Measurements from ENCODE around the gene OR56B1.
A peak's percentile ranks its signal among the peaks of the same experiment; 100 is the strongest.
"Not testable (repeated sequence)": the region's sequence is repeated elsewhere in the genome, so short reads cannot be mapped to it uniquely, and the experiment has no call there.

OR56B1 gene

GRCh38 chr11:5736396-5736795, at the start of gene OR56B1:
OR56B1 (plus strand) TSS chr11:5736448; CDS start chr11:5736517, 69 bp downstream.
- in situ Hi-C loops (cut with HindIII; ENCODE audit: low pct_ligation_motif_present, low pct_unique_long_range_greater_than_20kb, low sequenced_read_pairs): no loop called here
- DNase-seq: no peak

- DNase-seq: no peak
- in situ Hi-C loops (cut with HindIII; ENCODE audit: low pct_ligation_motif_present, low pct_unique_long_range_greater_than_20kb, low sequenced_read_pairs): no loop called here
Measured at GRCh38 chr11:5688482-5688881, 47.8 kb upstream of the OR56B1 start.

GRCh38 chr11:5689551-5689983, 46.7 kb upstream of the OR56B1 start, which contains the start of gene TRIM22:
TRIM22 (plus strand) TSS chr11:5689790; CDS start chr11:5696233, 6,443 bp downstream.
- peak; percentile 52 for DNase-seq
- in situ Hi-C loops (cut with HindIII; ENCODE audit: low pct_ligation_motif_present, low pct_unique_long_range_greater_than_20kb, low sequenced_read_pairs): no loop called here

GRCh38 chr11:5690216-5690615, 46.0 kb upstream of the OR56B1 start:
- in situ Hi-C loops (cut with HindIII; ENCODE audit: low pct_ligation_motif_present, low pct_unique_long_range_greater_than_20kb, low sequenced_read_pairs): no loop called here

GRCh38 chr11:5690736-5691135, 45.5 kb upstream of the OR56B1 start:
- DNase-seq: peak; percentile 31
- in situ Hi-C loops (cut with HindIII; ENCODE audit: low pct_ligation_motif_present, low pct_unique_long_range_greater_than_20kb, low sequenced_read_pairs): no loop called here

More at GRCh38 chr11:5690216-5690615, 46.0 kb upstream of the OR56B1 start:
- peak; percentile 44 for DNase-seq

GRCh38 chr11:5691238-5691963, 44.8 kb upstream of the OR56B1 start:
- DNase-seq; in situ Hi-C loops (cut with HindIII; ENCODE audit: low pct_ligation_motif_present, low pct_unique_long_range_greater_than_20kb, low sequenced_read_pairs): not testable (repeated sequence)

GRCh38 chr11:5691964-5692361, 44.3 kb upstream of the OR56B1 start:
- in situ Hi-C loops (cut with HindIII; ENCODE audit: low pct_ligation_motif_present, low pct_unique_long_range_greater_than_20kb, low sequenced_read_pairs): no loop called here
- no peak for DNase-seq

- no peak for DNase-seq
- in situ Hi-C loops (cut with HindIII; ENCODE audit: low pct_ligation_motif_present, low pct_unique_long_range_greater_than_20kb, low sequenced_read_pairs): no loop called here
Measured at GRCh38 chr11:5694642-5695041, 41.6 kb upstream of the OR56B1 start.

GRCh38 chr11:5695580-5695979, 40.7 kb upstream of the OR56B1 start:
- in situ Hi-C loops (cut with HindIII; ENCODE audit: low pct_ligation_motif_present, low pct_unique_long_range_greater_than_20kb, low sequenced_read_pairs): no loop called here
- DNase-seq: no peak

GRCh38 chr11:5696210-5696609, 40.0 kb upstream of the OR56B1 start:
- in situ Hi-C loops (cut with HindIII; ENCODE audit: low pct_ligation_motif_present, low pct_unique_long_range_greater_than_20kb, low sequenced_read_pairs): no loop called here
- no peak for DNase-seq

GRCh38 chr11:5698281-5698680, 38.0 kb upstream of the OR56B1 start:
- in situ Hi-C loops (cut with HindIII; ENCODE audit: low pct_ligation_motif_present, low pct_unique_long_range_greater_than_20kb, low sequenced_read_pairs): no loop called here
- DNase-seq: no peak

- in situ Hi-C loops (cut with HindIII; ENCODE audit: low pct_ligation_motif_present, low pct_unique_long_range_greater_than_20kb, low sequenced_read_pairs): no loop called here
- DNase-seq: no peak
Measured at GRCh38 chr11:5700421-5701054, 35.7 kb upstream of the OR56B1 start.

- DNase-seq: no peak
- in situ Hi-C loops (cut with HindIII; ENCODE audit: low pct_ligation_motif_present, low pct_unique_long_range_greater_than_20kb, low sequenced_read_pairs): no loop called here
Measured at GRCh38 chr11:5701055-5701577, 35.1 kb upstream of the OR56B1 start.

- DNase-seq: no peak
- in situ Hi-C loops (cut with HindIII; ENCODE audit: low pct_ligation_motif_present, low pct_unique_long_range_greater_than_20kb, low sequenced_read_pairs): no loop called here
Measured at GRCh38 chr11:5703741-5704536, 32.3 kb upstream of the OR56B1 start.

- DNase-seq: no peak
- in situ Hi-C loops (cut with HindIII; ENCODE audit: low pct_ligation_motif_present, low pct_unique_long_range_greater_than_20kb, low sequenced_read_pairs): no loop called here
Measured at GRCh38 chr11:5705688-5706087, 30.6 kb upstream of the OR56B1 start.

- DNase-seq: peak; percentile 28
Measured at GRCh38 chr11:5712507-5712906, 23.7 kb upstream of the OR56B1 start.

GRCh38 chr11:5713695-5714094, 22.6 kb upstream of the OR56B1 start:
- no peak for DNase-seq
- in situ Hi-C loops (cut with HindIII; ENCODE audit: low pct_ligation_motif_present, low pct_unique_long_range_greater_than_20kb, low sequenced_read_pairs): no loop called here

More at GRCh38 chr11:5712507-5712906, 23.7 kb upstream of the OR56B1 start:
- in situ Hi-C loops (cut with HindIII; ENCODE audit: low pct_ligation_motif_present, low pct_unique_long_range_greater_than_20kb, low sequenced_read_pairs): no loop called here

- DNase-seq; in situ Hi-C loops (cut with HindIII; ENCODE audit: low pct_ligation_motif_present, low pct_unique_long_range_greater_than_20kb, low sequenced_read_pairs): not testable (repeated sequence)
Measured at GRCh38 chr11:5716518-5716917, 19.7 kb upstream of the OR56B1 start.
